Measurements from ENCODE around the gene DNAH10.

The DNAH10 gene

GRCh38 chr12:123963821-123964220 lies 201.7 kb downstream of the DNAH10 start:
- Histone ChIP-seq H3K4me2 (no peak overlapping the region), H3K9ac (no peak overlapping the region), H3K27me3 (no peaks in the 10 kb centered on the region), H3K4me1 (peaks cover 0 to 14% (median 12%) of the 10 kb centered on the region in 10 experiments; a peak in 8 of 20 replicates), H3K4me3 (no peak overlapping the region), H3K9me3 (replicated peaks in 1 of 11) (no peaks in the 10 kb centered on the region), H3K36me3 (peaks cover 0 to 26% (median 0%) of the 10 kb centered on the region in 11 experiments; a peak in 2 of 22 replicates), H3K27ac (no peak overlapping the region), H4K20me1 (peaks cover 0 to 79% (median 38%) of the 10 kb centered on the region in 11 experiments; a peak in 13 of 22 replicates)
- TF ChIP-seq Cebpa-rat (IDR thresholded peaks at IDR 0.05) = no peak

DNA sequence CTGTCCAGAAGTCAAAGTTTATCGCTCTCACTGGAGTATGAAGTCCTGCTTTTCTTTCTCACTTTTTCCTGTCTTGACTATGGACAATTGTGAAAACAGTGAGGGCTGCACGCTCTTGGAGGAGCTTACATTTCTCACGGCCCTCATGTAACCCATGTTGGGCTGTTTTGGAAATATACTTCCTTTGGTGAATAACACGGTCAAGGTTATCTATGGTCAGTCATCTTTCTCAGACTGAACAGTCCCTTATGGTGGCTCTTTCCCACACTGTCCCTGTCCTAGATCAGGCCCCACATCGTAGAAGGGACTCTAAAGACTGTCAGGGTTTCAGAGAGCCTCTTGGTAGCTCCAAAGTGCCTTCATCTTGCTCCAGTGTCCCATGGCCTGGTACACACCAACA lies 203.3 kb downstream of the DNAH10 start:
- TF ChIP-seq Cebpa-rat (IDR thresholded peaks at IDR 0.05) = no peak
- H3K9ac ChIP-seq = no peak overlapping the region
- peaks cover 0 to 92% (median 53%) of the 10 kb centered on the region in 11 experiments; a peak in 15 of 22 replicates for H4K20me1 ChIP-seq
- no peak overlapping the region for H3K4me3 ChIP-seq
- no peak overlapping the region for H3K4me2 ChIP-seq
- H3K9me3 ChIP-seq (replicated peaks in 1 of 11) = no peaks in the 10 kb centered on the region
- peaks cover 0 to 2% (median 0%) of the 10 kb centered on the region in 11 experiments; a peak in 3 of 22 replicates for H3K27me3 ChIP-seq
- H3K27ac ChIP-seq = no peak overlapping the region
- H3K4me1 ChIP-seq = peaks cover 0 to 14% (median 12%) of the 10 kb centered on the region in 10 experiments; a peak in 11 of 20 replicates
- H3K36me3 ChIP-seq = peaks cover 0 to 26% (median 0%) of the 10 kb centered on the region in 11 experiments; a peak in 2 of 22 replicates

DNA sequence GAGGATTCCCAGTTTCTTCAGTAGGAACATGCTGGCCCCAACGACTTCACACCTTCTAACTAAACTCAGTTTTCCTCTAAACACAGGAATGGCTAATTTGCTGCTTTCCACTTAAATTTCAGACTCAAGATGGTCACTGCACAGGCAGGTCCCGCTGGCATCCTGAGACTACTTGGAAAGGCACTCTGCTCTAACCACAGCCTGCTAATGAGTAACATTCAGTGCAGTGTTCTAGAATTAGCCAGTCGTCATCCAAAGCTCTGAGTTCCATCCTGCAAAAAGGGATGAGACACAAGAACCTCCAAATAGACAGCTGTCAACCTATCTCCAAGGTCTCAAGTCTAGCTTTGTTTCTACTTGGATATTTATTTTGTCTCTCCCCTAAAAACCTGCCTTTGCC lies 204.5 kb downstream of the DNAH10 start:
- Histone ChIP-seq H3K4me2 (peak overlapping the region in 4 of 11 experiments; percentile 6 to 24 (median 16); a peak in 2 of 22 replicates), H3K4me1 (peaks cover 5 to 20% (median 15%) of the 10 kb centered on the region in 10 experiments; a peak in 17 of 20 replicates), H4K20me1 (peaks cover 0 to 94% (median 54%) of the 10 kb centered on the region in 11 experiments; a peak in 15 of 22 replicates), H3K4me3 (no peak overlapping the region), H3K9ac (no peak overlapping the region), H3K27ac (no peak overlapping the region), H3K27me3 (peaks cover 0 to 6% (median 3%) of the 10 kb centered on the region in 11 experiments; a peak in 7 of 22 replicates), H3K36me3 (peaks cover 0 to 20% (median 0%) of the 10 kb centered on the region in 11 experiments; a peak in 2 of 22 replicates), H3K9me3 (replicated peaks in 1 of 11) (no peaks in the 10 kb centered on the region)
- no peak for TF ChIP-seq Cebpa-rat (IDR thresholded peaks at IDR 0.05)

- H3K9me3 ChIP-seq (replicated peaks in 1 of 11) = no peaks in the 10 kb centered on the region
- H3K4me3 ChIP-seq = no peak overlapping the region
- H3K36me3 ChIP-seq = peaks cover 0 to 20% (median 0%) of the 10 kb centered on the region in 11 experiments; a peak in 2 of 22 replicates
- no peak overlapping the region for H3K9ac ChIP-seq
- peaks cover 0 to 91% (median 51%) of the 10 kb centered on the region in 11 experiments; a peak in 15 of 22 replicates for H4K20me1 ChIP-seq
- no peak for TF ChIP-seq Cebpa-rat (IDR thresholded peaks at IDR 0.05)
- peaks cover 0 to 12% (median 8%) of the 10 kb centered on the region in 11 experiments; a peak in 10 of 22 replicates for H3K27me3 ChIP-seq
- peak overlapping the region in 4 of 11 experiments; percentile 6 to 24 (median 16); a peak in 5 of 22 replicates for H3K4me2 ChIP-seq
- H3K4me1 ChIP-seq = peaks cover 9 to 25% (median 16%) of the 10 kb centered on the region in 10 experiments; a peak in 18 of 20 replicates
- H3K27ac ChIP-seq = no peak overlapping the region
Observed at GRCh38 chr12:123967121-123967586, 205.1 kb downstream of the DNAH10 start.

DNA sequence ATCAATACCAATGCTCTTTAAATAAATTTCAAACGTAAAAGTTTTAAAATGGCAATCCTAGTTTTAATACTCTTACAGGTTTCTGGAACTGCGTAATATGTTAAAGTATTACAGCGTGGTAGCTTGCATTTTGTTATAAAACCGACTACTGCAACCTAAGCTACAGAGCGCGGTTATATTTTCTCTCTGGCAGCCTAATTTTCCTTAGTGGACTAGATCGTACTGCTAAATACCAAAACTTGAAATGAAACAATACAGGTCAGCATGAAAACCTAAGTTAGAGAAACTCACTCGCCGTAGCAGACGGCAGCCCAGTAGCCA lies 209.3 kb downstream of the DNAH10 start:
- Histone ChIP-seq H3K36me3 (peaks cover 10 to 25% (median 12%) of the 10 kb centered on the region in 11 experiments; a peak in 21 of 22 replicates), H3K4me3 (peak overlapping the region; percentile 94 to 99 (median 97)), H3K27ac (peak overlapping the region in 3 of 11 experiments; percentile 80 to 85 (median 81); a peak in 4 of 22 replicates), H4K20me1 (peaks cover 0 to 85% (median 36%) of the 10 kb centered on the region in 11 experiments; a peak in 14 of 22 replicates), H3K4me2 (peak overlapping the region; percentile 79 to 100 (median 99)), H3K9me3 (replicated peaks in 1 of 11) (no peaks in the 10 kb centered on the region), H3K9ac (peak overlapping the region; percentile 68 to 95 (median 85); a peak in 21 of 22 replicates), H3K4me1 (peaks cover 21 to 38% (median 29%) of the 10 kb centered on the region in 10 experiments), H3K27me3 (peaks cover 0 to 15% (median 9%) of the 10 kb centered on the region in 11 experiments; a peak in 10 of 22 replicates)
- no peak for TF ChIP-seq Cebpa-rat (IDR thresholded peaks at IDR 0.05)

- Histone ChIP-seq H3K4me2 (peak overlapping the region; percentile 79 to 100 (median 99)), H3K9ac (peak overlapping the region; percentile 68 to 95 (median 85)), H4K20me1 (peaks cover 0 to 85% (median 31%) of the 10 kb centered on the region in 11 experiments; a peak in 14 of 22 replicates), H3K4me3 (peak overlapping the region; percentile 94 to 99 (median 97)), H3K27ac (peak overlapping the region; percentile 58 to 85 (median 73); a peak in 21 of 22 replicates), H3K9me3 (replicated peaks in 1 of 11) (no peaks in the 10 kb centered on the region), H3K36me3 (peaks cover 14 to 25% (median 17%) of the 10 kb centered on the region in 11 experiments; a peak in 21 of 22 replicates), H3K4me1 (peaks cover 19 to 38% (median 27%) of the 10 kb centered on the region in 10 experiments), H3K27me3 (peaks cover 0 to 15% (median 9%) of the 10 kb centered on the region in 11 experiments; a peak in 10 of 22 replicates)
- TF ChIP-seq Cebpa-rat (IDR thresholded peaks at IDR 0.05) = no peak
Observed at GRCh38 chr12:123971770-123972456, 209.8 kb downstream of the DNAH10 start.

DNA sequence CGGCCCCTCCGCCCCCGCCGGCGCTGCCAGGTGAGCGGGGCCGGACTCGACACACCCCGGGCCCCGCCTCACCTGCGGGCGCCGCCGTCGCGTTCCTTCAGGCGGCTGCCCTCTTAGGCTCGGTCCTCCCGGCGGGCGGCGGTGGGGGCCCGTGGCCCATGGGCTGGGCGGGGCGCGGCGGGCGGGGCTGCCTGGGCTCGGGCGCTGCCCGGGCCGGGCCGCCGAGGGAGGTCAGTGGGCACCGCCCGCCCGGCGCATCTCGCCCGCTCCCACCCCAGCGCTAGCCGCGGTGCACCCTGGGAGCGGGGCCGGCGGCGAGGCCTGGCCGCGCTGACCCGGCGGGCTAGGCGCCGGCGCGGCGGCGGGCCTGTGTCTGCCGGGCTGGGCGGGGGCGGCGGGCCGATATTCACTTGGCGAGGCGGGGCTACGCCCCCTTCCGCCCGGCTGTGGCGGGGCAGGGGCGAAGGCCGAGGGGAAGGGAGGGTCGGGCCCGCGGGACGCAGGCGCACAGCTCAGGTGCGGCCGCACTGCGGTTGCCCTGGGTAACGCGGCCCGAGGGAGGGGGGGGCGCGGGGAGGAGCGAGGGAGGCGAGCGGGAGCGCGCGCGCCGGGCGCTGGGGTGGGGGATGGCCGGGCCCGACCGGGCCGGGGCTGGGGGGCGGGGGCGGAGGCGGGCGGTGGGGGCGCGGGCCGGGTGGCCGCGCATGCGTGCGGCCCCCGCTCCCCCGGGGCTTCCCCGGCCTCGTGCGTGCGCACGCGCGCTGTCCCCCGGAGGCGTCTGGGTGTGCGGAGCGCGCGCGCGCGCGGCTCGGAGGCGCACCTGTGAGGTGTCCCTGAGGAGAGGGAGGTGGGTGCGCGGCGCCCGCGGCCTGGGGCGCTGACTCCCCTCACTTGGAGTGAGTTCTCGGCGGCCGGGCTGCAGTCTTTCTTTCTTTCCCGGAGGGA lies 210.6 kb downstream of the DNAH10 start, which contains the start of the genes CCDC92 and ZNF664:
TSS of gene CCDC92 (minus strand) at position 375 of the 945 bp plus-strand sequence. CDS start 28,526 bp downstream, outside the sequence.
TSS of gene ZNF664 (plus strand) at position 759 of the 945 bp plus-strand sequence. CDS start 38,930 bp downstream, outside the sequence.
- Histone ChIP-seq H3K27ac (peak within 1 kb of the TSS; percentile 72 to 88 (median 81)), H4K20me1 (peaks cover 0 to 79% (median 23%) of the 10 kb centered on the region in 11 experiments; a peak in 15 of 22 replicates), H3K36me3 (peaks cover 17 to 27% (median 25%) of the 10 kb centered on the region in 11 experiments; a peak in 21 of 22 replicates), H3K4me2 (peak within 1 kb of the TSS; percentile 88 to 100 (median 99)), H3K9me3 (replicated peaks in 1 of 11) (no peaks in the 10 kb centered on the region), H3K9ac (peak within 1 kb of the TSS; percentile 84 to 95 (median 89)), H3K4me3 (peak within 1 kb of the TSS; percentile 94 to 99 (median 97)), H3K4me1 (peaks cover 13 to 33% (median 24%) of the 10 kb centered on the region in 10 experiments), H3K27me3 (peaks cover 0 to 15% (median 9%) of the 10 kb centered on the region in 11 experiments; a peak in 10 of 22 replicates)
- TF ChIP-seq Cebpa-rat (IDR thresholded peaks at IDR 0.05) = no peak

Measured in BLaER1 treated with 17β-estradiol and CSF1 and Interleukin-3, amounts not matched to agents 10 nM and 100 nM (cell line).